GM21825 (cell line): ENCODE data around the gene ARHGAP40.

Source experiments
- ATAC-seq: cut with Tn5 transposase; IDR thresholded peaks from one replicate; pipeline ENCODE4 v1.9.1; 2021; ENCODE audit warnings: mild to moderate bottlenecking, moderate library complexity; ENCODE audit not compliant: unreplicated experiment

ARHGAP40 gene

DNA sequence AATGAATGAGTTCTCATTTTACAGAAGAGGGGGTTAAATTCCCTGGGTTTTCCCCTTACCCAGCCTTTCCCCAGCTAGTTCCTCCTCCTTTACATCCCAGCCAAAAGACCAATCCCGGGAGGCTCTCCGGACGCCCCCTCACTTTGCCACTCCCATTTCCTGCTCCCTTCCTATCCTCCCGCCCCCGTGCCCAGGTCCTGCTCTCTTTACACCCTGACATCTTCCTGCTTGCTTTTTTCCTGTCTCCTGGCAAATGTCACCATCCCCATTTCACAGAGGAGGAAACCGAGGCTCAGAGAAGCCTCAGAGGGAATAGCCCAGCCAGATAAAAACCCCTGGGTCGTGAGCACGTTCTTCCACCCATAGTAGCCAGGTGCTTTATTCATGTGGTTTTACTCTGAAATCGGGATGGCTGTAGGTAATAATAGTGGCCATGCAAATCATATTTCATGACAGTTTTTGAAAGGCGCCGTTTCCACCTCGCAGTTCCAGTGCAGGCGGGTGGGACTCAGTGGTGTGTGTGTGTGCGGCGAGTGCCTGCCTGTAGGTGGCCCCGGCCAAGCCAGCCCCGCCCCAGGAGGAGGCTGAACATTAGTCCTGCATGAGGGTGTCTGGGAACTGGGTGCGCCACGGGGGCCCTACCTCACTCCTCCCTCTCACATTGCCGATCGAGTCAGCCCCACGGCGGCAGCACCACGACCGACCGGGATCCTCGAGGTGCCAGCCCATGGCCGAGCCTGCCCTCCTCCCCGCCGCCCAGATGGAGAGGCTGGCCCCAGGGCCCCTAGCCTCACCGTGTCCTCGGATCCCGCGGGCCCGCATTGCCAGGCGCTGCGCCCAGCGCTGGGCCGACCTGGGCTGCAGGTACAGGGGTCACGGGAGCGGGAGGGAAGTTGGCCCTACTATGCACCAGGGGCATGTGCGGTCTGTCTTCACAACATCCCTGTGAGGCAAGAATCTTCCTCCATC is at the start of gene ARHGAP40:
ARHGAP40 (plus strand) TSS at position 594 of the 969 bp plus-strand sequence.
- ATAC-seq: no peak

DNA sequence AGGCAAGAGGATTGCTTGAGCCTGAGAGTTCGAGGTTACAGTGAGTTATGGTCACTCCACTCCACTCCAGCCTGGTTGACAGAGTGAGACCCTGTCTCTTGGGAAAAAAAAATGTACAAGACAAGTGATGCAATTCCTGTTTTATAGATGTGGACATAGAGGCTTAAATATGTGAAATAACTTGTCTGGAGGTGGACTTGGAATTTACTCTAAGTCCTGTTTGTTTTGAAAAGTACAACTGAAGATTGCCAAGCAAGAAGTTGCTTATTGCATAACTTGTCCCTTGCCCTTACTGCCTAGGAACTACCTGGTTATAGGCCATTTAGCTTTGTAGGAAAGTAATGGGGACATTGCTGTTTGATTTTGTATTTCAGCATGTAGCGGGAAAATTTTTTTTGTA is 46.6 kb upstream of the ARHGAP40 start:
- ATAC-seq: no peak

DNA sequence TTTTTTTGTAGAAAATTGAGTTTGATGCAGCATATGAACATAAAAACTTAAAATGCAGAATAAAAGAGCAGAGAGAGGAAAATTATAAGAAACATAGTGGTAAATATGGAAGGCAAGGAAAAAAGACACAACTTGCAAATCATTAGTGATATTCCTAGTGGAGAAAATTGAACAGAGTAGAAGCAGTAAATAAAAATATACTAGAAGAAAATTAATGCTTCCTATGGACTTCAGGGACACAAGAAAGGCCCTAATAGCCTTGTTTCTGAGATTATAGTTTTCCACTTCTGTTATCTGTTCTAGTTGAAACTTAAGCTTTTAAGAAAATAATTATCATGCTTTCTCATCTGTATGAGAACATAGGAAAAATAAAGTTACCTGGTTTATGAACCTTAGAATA is 46.2 kb upstream of the ARHGAP40 start:
- no peak for ATAC-seq

DNA sequence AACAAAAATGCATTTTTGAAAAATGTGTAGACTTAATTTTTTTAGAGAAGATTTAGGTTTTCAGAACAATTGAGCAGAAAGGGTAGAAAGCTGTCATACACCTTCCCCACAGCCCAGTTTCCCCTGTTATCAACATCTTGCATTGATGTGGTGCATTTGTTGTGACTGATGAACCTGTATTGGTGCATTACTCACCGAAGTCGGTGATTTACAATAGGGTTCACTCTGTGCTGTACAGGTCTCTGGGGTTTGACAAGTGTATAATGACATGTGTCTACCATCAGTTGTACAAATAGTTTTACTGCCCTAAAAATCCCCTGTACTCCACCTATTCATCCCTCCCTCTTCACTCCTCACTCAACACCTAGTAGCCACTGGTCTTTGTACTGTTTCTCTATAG is 44.4 kb upstream of the ARHGAP40 start:
- no peak for ATAC-seq

DNA sequence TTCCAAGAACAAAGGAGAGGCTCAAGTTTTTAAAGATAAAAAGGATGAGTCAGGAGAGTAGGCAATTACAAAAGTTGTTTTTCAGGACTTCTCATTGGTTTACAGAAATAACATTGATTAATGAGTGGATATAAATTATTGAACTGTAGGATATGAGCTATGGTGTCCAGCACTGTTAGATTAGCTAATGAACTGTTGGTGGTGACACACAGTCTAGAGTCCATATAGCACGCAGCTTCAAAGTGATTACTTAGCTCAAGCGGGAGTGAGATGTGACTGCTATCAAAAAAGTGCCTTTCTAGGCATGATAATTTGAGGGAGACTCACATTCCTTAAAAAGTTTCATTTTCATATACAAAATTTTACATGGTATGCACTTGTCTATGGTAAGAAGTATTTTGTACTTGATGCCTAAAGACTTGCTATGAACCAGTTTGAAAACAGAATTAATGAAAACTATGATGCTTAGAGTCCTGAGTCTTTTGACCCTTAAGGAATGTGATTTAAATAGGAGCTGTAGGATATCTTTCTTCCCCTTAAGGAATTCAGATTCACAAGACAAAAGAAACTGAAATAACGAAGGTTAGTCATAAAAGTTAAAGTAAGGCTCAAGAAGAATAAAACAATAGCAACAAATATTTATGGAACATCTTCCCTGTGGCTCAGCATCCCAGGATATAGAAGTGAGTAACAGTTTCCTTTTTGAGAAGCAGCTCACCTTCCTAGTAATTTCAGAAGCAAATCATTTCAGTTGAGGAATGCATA is 42.8 kb upstream of the ARHGAP40 start:
- no peak for ATAC-seq

DNA sequence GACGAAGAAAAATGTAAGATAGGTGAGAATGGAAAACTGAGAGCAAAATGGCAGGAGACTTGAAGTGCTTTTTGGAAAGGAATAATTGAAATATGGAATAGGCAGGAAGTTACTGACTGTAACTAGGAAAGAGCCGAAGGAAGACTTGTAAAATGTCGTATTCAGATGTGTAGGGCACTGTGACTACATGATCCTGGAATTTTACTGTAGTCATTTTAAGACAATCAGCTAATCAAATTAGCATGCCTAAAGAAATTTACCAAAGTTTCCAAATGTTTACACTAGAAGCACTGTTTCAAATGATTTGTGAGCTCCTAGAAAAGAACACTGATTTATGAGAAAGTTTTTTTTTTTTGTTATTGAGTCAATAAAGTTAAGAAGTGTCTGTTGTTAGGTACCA is 41.8 kb upstream of the ARHGAP40 start:
- no peak for ATAC-seq

DNA sequence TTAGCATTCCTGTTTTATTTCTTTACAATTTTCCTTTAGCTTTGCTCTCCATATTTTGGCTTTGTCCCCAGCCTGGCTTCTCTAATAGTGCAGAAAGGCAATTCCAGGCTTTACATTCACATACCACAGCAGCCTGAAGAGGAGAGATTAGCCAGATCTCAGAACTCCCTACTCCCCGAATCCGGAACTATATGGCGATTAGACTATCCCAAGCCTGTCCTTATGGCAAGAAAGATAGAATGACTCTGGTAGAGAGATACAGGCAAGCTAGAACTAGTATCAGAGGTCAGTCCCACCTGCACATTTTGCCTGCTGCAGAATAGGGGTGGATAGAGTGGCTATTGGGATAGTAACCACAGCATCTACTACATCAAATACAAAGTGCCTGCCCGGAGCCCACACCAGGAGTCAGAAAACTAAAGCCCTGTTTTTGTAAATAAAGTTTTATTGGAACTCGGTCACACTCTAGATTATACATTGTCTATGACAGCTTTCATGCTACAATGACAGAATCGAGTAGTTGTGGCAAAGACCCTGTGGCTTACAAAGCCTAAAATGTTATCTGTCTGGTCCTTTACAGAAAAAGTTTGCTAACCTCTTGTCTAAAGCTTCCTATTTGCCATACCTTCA is 37.7 kb upstream of the ARHGAP40 start:
- ATAC-seq: no peak

DNA sequence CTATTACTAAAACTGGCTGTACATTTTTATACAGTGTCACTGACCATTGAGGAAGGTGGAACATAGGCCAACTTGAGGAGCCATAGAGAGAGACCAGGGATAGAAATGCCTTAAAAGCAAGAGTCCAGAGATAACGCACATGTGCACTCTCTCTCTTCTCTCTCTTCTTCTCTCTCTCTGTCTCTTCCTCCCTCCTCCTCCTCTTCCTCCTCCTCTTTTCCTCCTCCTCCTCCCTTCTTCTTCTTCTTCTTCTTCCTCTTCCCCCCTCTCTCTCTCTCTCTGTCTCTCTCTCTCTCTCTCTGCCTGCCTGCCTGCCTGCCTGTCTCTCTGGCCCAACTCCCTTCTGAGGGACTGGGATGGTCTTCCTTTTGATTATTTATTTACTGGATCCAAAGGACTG is 36.9 kb upstream of the ARHGAP40 start:
- ATAC-seq: no peak

DNA sequence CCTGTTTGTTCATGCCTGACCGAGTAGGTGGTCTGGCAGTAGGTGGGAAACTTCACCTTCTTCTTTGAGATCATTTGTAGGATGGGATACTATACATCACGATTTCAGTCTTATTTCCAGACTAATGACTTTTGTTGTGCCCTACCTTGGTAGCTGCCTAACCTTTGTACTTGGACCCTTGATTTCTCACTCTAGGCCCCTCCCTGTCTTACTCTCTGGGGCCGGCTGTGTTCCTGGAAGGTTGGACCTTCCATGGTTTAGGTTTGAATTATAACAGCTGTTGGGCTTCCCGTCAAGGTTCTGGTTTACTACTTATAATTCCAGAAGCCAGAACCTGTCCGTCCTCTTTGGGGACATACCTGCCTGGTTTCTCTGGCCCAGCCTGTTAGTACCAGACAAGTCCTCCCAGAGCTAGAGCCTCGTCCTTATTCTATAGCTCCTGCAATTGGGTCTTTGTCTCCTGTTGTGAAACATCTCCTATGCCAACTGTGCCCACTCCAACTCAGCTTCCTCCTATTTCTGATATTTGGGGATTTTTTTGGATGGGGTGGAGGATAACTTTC is 35.5 kb upstream of the ARHGAP40 start:
- no peak for ATAC-seq

DNA sequence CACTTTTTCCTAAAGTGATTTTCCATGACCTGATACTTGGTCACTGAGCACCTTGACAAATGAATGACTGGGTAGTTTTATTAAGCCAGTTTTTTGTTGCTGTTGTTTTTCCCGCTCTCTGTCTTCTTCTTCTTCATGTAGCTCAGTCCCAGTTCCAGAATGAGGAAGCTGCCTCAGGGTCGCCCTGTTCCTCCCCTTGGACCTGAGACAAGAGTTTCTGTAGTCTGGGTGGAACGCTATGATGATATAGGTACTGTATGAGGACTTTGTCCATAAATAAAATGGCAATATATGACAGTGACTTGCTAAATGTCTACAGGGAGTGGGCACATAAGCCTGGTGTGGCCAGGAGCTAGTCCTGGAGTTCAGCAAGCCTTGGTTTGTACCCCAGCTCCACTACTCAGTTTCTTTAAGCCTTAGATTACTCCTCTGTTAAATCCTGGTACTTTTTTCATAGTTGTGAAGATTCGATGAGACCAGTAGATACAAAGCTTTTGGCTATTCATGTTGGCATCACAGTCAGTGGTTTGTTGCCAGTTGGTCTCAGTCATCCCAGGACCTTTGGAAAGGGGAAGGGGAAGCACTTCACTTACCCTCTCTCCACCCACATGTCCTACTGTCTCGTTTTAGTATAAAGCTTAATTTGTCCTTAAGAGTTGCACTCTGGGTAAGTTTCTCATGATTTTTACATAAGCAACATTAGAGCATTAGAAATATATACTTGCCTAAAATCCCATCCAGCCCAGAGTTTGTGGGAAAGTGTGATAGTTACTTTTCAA is 31.7 kb upstream of the ARHGAP40 start:
- no peak for ATAC-seq

DNA sequence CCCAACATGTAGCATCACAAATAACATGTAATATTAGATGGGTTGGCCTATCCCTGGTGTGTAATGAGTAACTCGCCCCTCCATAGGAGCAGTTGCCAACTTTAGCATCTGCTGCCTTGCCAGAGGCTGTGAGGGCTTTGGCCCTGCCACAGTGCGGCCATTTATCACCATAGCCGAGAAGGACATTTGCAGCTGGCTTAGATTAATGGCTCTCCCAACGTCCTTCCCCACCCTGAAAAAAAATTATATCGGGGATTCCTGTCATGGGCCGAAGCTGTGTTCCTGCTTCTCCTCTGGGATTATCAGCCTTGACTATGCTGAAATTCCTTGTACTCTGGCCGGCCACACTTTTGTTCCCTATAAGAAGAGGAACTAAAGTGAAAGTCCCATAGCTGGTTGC is 28.2 kb upstream of the ARHGAP40 start:
- no peak for ATAC-seq

DNA sequence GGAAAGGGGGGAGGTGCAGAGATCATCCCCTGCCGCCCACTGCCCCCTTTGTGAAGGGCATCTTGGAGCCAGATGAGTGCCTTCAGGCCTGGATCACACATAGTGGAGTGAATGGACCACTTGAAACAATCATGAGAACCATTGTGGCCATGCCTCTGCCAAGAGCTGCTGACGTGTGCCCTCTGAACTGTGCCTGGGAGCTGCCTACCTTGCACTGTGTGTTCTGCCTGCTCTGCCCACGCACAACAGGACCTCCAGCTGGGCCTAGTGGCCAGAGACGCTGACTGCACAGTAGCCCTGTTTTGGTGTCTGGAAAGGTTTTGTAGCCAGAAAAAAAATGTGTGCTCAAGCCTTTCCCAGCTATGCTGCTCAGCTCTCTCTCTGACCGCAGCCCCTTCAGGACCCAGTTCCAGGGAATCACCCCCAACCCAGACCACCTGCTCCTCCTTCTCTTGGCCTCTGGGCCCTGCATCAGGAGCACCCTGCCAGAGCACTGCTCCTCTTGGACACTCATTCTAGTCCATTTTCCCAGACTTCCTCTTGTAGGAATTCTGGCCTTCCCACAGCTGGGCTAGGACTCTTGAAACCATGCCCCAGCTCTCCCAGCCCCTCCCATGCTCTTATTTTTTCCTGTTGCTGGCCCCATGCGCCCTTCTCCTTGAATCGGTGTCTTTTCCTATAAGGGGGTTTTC is 22.2 kb upstream of the ARHGAP40 start:
- ATAC-seq: no peak

DNA sequence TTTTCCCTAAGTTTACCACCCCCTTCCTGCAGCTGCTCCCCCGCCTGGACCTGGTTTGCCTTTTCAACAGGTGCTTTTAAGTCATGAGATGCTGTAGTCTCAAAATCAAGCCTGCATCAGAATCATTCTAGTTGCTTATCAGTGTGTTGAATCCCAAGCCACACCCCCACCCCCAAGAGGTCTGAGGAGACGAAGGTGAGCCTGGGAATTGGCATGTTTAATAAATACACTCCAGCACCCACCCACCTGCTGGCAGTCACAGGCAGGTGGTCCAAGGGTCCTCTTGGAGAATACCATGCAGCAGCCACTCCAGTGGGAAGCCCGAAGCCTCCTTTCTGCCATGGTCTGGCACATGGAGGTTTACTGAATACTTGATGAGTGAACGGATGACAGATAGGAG is 21.7 kb upstream of the ARHGAP40 start:
- no peak for ATAC-seq

DNA sequence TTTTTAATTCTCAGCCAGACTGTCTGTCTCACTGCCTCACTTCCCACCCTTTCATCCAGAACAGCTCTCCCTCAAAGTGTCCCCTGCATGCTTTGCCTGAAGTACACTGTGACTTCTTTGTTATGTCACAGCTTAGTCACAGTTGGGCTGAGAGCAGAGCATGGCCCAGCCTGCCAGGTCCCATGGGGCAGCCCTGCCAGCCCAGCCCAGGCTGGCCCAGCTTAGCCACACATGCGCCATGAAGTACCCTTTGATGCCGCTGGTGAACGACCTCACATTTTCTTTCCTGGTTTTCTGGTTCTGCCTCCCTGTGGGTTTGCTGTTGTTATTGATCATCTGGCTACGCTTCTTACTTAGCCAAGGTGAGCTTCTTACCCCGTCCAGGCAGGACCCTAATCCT is 20.6 kb upstream of the ARHGAP40 start, which contains the start of gene ADIG:
ADIG (plus strand) TSS at position 185 of the 400 bp plus-strand sequence; CDS start at position 239, 54 bp downstream.
- no peak for ATAC-seq

DNA sequence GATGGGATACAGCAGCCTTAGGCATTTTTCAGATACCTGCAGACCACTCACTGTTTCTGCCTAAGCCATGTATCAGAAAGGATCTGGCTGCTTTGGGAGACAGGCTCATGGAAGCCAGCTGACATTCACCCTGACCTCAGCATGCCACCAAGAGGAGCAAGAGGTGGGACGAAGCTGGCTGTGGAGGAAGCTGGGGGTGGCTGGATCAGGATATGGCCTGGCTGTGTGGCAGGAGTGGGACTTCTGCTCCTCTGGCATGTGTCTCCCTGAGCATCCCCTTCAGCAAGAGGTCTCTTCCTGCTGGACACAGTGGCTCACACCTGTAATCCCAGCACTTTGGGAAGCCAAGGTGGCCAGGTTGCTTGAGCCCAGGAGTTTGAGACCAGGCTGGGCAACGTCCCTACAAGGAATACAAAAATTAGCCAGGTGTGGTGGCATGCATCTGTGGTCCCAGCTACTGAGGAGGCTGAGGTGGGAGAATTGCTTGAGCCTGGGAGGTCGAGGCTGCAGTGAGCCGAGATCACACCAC is 19.7 kb upstream of the ARHGAP40 start:
- ATAC-seq: no peak

DNA sequence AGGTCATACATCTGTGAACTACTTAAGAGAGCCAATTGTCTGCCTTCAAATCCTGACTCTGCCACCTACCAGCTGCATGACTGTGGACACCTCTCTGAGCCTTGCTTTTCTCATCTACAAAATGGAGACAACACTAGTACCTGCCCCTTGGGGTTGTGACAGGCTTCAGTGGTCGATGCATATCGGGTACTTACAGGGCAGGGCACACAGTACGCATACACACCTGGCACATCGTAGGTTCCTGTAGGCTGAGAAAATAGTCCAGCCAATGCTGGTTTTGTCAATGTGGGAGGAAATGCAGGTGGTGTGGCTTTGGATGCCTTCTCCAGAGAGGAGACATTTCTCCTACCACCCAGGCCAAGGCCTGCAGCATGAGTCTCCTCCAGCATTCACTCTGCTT is 18.3 kb upstream of the ARHGAP40 start:
- no peak for ATAC-seq

DNA sequence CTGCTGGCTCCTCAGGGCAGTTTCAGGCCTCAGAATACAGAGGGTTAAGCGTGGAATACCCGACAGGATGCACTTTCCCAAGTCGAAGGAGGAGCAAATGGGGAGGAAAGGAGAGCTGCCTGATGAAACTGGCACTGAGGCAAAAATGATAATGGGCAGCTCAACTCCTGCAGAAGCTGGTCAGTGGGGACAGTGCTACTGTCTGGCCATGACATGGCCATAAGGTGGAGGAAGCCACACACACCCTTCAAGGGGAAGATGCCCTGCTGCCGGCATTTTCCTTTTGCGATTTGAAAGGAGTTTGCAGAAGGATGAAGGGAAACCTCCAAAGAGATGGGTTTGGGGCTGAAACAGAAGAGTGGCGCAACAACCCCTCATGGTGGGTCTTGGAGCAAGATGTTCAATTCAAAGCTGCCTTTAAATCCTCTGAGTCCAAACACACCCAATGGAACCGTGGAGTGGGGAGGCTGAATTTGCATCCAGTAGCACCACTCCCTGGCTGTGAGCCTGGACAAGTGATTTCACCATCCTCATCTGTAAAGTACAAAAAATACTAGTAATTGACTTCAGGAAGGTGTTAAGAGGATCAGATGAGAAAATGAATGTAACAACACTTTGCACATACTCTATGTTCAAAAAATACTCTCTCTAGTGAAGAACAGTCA is 17.4 kb upstream of the ARHGAP40 start:
- ATAC-seq: no peak

DNA sequence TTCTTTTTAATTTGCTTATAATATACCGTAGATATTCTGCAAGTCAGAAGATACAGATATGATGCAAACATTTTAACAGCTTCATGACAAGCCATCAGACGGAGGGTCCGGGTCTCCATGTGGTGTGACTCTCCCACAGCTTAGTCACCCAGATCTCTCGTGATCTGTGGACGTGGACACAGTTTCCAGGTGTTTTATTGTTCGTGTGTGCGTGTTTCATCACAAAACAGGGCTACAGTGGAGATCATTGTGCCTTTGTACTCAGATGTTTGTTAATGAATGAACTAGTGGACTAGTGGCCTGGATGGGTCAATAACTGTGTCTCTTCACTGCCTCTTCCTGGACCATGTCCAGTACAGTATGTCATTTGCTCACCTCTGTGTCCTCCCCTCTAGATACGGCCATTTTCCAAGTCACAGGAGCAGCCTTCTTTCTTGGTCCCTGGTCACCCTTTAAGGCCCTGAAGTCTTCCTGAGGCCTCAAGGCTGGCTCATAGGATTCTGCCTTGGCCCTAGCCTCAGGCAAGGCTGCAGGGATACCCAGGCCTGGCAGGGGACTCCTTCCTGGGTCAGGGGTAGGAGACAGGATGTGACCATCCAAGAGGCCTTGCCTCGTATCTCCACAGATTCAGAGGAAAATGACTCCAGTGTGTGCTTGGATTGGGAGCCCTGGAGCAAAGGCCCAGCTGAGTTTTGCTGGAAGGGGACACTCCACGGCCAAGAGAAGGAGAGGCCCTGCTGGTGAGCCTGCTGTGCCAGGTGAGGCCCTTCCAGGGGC is 16.0 kb upstream of the ARHGAP40 start:
- ATAC-seq: no peak
